ENCODE data around the gene BPIFA1.

Gene BPIFA1

DNA sequence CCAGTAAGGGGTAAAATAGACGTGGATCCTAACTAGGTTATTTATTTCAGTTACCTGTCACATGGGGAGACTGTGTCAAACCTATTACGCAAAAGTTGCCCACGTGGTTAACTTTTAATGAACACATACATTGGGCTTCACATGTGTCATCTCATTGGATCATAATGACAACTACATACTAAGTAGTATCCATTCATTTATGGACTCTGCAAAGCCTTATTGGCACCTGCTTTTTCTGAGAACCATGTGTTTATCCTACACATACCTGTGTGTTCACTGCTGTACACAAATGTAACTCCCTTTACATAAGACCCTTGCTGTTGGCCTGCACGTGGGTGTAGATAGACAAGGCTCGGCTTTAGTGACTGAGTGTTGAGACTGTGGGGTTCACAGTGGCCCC lies 5.1 kb downstream of the BPIFA1 start:
- no peak for DNase-seq

DNA sequence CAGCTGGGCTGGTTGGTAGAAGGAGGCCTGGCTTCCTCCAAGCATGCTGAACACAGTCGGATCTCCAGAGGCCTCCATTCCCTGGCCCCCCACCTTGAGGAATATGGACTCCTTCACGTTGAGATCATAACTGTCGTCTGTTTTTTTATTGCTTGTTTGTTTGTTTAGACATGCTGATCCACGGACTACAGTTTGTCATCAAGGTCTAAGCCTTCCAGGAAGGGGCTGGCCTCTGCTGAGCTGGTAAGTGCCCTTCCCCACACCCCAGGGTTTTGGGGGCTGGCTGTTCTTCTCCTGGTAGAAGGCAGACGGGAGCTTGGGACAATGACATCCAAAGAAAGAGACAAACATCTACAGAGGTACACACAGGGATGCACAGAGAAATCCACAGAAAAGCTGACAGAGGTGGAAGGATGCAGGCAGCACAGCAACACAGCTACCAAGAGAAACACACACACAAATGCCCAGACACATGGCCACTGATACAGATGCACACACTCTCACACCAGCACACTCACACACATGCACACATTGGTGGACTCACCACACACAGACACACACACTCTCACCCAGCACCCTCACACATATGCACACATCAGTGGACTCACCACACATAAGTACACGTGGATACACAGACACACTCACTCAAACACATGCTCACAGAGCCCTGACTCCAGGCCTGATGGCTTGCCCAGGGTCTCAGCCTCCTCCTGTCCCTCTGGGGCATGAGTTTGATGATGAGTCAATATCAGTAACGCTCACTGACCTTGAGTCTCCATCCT lies 6.7 kb downstream of the BPIFA1 start:
- no peak for DNase-seq

DNA sequence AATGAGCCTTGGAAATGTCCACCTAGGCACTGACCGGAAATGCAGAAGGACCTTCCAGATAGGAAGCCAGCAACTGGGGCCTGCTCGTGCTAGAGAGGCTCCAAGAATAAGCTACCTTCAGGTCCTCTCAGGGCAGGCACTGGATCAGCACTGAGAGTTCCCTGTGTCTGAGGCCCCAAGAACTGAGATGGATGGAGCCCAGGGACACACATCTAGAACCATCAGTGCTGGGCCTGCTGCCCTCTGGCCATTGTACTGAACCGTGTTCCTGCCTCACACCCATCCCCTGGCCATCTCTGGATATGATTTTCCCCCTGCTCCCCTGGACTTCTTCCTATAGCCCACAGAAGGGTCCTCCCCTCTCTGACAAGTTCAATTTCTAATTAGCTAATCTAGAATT lies 10.3 kb downstream of the BPIFA1 start:
- no peak for DNase-seq

DNA sequence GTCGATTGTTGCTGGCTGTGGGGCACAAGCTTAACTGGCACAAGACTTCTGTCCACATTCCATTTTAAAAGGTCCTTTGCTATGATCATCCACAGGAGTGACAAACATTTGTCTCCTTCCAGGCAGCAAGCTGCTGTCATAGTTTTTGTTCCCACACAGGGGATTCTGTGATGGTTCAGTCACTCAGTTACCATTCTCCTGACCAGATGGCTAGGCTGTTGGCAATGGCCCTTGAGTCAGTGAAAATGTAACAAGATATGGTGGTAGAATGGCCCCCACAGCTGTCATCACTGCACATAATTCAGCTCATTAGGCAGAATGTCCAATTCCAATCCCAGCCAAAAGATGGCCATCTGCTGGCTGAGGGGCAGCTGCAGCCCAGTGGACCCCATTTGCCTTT lies 13.7 kb downstream of the BPIFA1 start:
- no peak for DNase-seq

DNA sequence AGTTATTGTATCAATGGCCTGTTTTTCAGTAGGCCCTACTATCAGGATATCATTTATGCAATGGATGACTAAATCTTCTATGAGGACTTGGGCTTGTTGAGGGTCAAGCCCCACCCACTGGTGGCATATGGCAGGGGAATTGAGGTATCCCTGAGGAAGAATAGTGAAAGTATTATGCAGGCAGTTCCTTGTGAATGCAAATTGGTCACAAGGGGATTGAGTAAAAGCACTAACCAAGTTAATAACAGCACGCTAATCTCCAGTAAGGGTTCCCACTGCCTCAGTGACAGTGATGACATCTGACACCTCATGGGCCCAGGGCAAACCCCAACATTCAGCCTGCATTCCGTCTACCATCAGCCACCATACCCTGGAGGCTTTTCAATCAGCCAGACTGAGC lies 14.9 kb downstream of the BPIFA1 start:
- no peak for DNase-seq

DNA sequence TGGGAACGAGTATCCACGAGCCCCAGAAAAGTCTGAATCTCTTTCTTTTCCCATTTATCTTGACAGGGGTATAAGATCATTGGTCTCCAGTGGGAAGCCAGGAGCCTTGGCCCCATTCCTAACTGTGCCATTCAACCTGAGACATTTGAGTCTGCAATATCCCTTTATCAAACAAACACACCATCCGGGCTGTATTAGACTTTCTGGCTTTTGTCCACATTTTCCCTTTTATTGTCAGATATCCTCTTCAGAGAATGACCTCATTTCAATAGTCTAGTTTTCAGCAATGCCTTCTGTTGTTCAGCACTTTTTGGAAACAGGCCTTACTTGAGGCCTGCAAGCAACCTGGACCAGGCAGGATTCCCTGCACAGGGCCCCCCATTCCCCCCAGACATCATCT lies 15.7 kb downstream of the BPIFA1 start:
- DNase-seq = no peak

DNA sequence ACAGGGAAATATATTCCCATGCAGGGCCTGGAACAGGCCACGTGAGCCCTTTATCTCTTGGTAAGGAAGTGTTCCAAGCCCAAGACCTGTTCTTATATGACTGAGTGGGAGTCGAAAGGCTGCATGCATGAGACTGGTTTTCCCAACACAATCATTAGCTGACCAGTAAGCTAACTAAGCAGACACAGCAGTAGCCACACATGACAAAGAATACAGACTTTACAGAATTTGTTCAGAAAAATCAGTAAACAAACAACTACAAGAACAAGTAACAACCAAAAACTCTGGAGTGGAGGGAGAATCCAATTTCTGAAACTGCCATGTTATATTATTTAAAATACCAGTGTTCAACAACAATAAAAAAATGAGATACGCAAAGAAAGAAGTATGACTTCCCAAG lies 16.7 kb downstream of the BPIFA1 start:
- no peak for DNase-seq

DNA sequence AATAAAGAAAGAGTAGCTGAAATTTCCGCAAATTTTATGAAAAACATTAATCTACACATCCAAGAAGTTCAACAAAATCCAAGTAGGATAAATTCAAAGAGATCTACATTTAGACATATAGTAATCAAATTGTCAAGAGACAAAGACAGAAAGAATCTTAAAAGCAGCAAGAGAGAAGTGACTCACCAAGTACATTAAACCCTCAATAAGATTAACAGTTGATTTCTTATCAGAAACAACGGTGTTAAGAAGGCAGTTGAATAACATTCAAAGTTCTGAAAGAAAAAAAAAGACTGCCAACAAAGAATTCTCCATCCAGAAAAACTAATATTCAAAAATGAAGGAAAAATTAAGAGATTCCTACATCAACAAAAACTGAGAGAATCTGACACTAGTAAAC lies 19.2 kb downstream of the BPIFA1 start:
- DNase-seq = no peak

DNA sequence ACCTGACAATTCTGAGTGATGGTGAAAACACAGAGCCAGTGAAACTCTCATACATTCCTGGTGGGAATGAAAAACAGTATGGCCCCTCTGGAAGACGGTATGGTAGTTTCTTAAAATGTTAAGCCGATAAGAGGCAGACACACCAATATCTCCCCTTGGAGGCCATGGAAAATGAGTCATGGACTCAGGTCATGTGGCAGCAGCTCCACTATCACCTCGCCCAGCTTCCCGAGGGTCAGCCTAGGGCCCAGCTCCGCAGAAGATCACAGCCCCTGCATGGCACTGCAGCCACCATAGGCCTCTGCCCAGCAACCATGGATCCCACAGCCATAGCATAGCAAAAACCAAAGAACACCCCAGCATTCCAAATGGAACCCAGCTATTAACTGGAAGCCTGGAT lies 21.4 kb downstream of the BPIFA1 start:
- DNase-seq = no peak

DNA sequence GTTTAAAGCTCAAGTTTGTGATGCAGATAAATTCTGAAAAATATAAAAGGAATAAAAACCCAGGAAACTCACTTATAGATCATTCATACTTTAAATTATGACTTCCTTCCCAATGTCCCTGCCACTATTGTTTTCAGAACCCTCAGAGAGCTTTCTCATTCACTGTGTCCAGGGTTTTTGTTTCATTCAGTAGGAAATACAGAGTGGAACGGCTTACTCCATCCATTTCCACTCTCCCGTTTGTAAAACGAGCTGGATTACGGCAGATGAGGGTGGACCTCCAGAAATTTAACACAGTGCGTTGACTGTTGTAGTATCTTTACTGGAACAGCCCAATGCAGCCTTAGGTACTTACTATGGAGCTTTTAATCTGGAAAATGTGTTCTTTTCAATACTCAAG lies 23.6 kb downstream of the BPIFA1 start:
- no peak for DNase-seq

DNA sequence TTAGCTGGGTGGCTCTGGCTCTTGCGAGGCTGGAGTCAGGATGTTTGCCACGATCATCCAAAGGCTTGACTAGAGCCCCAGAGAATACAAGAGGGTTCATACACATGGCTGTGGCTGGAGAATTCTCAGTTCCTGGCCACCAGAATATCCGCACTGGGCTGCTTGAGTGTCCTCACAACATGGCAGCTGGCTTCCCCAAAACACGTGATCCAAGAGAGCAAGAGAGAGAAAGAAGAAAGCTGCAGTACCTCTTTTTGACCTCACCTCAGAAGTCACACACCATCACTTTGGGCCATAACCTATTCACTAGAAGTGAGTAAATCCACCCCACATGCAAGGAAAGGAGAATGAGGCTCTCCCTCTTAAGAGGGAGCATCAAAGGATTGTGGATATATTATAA lies 25.7 kb downstream of the BPIFA1 start:
- no peak for DNase-seq

DNA sequence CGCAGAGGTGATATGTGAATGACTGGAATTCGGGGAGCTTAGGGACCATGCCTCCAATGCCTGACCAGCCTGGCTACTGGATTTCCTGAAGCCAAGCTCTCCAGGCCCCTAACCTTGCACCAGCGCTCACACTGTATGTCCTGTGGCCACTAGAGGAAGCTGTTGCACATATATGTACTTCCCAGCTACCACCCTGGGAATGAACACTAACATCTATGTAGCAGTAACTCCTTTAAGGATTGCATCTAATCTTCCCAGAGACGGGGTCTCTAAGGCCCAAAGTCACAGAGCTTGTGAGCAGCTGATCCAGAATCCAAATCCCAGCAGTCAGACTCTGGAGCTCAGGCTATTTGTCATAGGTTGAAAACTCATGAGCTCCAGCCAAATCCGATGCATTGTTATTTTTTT lies 26.9 kb downstream of the BPIFA1 start:
- DNase-seq = peak; percentile 47 to 87

DNA sequence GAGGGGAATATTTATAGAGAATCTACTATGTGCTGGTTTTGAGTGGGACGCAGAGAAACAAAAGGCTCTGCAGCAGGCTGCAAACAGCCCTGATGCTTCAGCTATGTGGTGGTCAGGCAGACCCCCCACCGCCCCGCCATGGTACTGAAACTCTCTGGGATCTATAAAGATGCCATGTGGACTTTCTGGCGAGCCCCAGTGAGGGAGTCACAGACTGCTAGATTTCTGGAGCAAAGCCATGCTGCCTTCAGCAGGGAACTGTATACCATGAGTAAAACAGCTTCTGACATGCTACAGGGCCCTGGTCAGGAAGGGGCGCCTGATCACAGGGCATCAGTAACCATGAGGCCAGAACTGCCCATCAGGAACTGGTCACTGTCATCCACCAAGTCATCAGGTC lies 28.0 kb downstream of the BPIFA1 start:
- DNase-seq = peak in 1 of 2 donors; percentile 16

DNA sequence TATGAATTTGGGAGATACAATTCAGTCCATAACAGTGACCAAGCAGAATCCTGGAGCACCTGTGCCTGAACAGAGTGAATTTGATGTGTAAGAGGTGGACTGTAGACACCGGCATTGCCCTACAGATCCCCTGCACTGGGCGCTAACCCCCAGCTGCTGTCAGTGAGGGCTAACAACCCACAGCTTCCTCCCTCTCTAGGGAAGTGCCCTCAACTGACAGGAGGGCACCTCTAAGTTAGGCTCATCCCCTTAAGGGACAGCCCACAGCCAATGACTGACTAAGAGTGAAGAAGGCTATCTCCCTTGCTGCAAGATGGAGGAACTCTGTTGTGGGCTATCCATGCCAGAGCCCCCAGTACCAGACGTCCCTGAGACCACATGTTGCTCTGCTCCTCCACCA lies 31.9 kb downstream of the BPIFA1 start:
- no peak for DNase-seq

DNA sequence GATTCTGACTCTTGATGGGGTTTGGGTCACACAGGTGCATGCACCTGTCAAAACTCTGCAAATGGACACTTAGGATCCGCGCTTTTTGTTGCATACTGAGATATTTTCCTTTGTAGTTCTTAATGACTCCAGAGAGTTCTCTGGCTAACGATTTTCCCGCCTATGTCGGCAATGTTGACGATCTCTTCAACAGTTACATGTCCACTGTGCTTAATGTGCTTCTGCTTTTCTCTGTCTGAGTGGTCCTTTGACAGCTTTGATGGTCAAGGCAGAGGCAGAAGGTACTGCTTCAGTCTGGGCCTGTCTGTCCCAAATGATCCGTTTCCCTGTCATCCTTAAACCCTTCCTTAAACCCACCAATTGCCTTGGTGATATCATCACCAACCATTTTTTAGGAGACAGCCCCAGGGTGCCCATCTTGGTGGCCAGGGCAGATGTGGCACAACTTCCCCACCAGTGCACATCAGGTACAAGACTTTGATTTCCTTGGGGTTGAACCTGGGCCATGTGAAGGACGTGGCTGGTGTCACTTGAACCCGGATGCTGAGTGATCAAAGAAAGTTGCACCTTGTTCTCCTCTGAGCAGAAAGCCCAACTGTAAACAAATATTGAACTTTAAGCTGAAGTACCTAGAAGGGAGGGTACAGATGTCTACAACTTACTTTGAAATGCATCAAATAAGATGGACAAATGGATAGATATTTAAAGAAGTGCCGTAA lies 36.5 kb downstream of the BPIFA1 start:
- DNase-seq = no peak

DNA sequence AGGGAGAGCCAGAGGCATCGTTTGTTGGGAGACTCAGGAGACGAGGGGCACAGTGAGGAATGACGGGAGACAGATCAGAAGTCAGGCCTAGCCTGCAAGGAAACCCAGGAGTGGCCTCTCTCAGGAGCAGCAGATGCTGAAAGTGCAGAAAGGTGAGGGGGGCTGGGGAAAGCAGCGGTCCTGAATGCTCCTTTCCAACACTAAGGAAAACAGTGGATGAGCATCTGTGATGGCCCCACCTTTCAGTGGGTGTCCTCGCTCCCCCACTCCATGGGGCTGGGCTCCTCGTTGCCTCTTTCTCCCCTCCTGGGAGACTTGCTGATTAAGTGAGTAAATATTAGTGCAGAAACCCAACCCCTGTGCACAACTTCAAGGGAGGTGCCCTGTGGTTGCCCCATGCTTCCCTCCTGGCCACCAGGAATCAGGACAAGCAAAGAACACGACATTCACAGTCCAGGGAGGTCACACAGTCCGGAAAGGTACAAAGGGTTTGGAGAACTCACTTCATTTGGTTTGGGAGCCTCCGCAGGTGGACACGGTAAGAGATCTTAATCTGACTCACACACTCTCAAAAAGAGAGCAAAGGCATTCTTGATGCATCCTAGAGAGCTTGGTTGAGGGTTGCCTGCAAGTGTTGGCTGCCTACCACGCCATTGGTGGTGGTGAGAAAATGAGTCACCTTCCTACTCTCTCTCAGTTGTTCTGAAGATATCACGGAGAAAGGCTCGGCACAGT lies 37.5 kb downstream of the BPIFA1 start:
- no peak for DNase-seq

DNA sequence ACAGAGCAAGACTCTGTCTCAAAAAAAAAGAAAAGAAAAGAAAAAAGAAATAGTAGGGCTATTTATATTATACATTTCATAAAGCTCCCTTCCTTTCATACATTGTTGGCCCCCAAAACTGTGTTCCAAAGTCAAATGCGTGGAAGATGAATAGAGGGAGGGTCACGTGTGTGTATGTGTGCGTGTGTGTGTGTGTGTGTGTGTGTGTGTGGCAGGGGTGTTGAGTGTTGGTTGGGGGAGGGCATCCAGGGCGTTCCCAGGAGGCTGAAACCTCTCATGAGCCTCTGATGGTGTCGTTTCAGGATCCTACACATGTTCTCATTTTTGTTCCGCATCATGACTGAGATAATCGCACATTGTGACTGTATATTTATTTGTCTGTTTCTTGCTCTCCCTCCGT lies 39.4 kb downstream of the BPIFA1 start:
- DNase-seq = no peak

DNA sequence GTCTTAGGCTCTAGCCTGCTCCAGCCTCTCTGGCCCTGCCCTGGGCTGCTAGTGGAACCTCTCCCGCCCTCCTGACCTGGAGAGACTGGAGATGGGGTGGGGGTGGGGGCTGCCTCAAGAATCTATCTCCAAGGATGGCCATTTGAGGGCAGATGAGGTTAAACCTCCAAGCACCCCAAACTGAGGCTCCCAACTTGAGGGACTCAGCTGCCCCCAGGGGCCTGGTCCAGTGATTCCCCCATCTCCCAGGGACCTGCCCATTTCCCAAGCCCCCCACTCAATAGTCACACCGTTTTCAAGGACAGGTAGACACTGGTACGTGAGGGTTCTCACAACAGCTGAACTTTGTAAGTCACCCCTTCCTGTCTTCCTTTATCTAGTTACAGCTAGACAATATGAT lies 40.1 kb downstream of the BPIFA1 start:
- DNase-seq = no peak

DNA sequence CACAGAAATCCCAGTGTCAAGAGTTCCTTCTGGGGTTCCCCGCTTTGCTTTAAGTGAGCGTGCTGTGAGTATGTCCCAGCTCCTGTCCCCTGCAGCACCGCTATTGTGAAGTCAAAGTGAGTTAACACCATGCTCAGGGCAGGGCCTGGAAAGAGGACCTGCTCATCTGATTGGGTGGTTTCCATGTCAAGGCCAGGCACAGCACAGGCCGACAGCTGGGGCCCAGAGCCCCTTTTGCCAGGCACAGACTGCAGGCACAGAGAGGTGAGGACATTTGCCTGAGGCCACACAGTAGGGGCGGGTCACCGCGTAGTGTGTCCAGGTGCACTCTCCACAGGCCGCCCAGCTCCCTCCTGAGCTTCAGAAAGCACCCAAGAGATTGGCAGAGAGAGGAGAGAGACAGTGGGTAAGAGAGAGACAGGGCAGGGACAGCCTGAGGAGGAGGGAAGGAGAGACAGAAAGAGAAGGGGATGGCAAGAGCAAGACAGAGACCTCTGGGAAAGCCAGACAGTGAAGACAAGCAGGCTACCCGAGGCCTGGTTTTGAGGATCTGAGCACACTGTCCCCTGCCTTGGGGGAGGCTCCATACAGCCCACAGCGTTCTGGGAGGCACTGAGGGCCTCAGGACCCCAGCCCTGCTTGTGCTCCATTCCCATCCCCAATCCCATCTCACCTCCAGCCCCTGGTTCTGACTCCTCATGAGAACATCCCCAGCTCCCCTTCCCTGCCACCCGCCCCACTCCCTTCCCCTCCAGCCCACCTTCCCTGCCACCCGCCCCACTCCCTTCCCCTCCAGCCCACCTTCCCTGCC lies 40.7 kb downstream of the BPIFA1 start:
- no peak for DNase-seq

DNA sequence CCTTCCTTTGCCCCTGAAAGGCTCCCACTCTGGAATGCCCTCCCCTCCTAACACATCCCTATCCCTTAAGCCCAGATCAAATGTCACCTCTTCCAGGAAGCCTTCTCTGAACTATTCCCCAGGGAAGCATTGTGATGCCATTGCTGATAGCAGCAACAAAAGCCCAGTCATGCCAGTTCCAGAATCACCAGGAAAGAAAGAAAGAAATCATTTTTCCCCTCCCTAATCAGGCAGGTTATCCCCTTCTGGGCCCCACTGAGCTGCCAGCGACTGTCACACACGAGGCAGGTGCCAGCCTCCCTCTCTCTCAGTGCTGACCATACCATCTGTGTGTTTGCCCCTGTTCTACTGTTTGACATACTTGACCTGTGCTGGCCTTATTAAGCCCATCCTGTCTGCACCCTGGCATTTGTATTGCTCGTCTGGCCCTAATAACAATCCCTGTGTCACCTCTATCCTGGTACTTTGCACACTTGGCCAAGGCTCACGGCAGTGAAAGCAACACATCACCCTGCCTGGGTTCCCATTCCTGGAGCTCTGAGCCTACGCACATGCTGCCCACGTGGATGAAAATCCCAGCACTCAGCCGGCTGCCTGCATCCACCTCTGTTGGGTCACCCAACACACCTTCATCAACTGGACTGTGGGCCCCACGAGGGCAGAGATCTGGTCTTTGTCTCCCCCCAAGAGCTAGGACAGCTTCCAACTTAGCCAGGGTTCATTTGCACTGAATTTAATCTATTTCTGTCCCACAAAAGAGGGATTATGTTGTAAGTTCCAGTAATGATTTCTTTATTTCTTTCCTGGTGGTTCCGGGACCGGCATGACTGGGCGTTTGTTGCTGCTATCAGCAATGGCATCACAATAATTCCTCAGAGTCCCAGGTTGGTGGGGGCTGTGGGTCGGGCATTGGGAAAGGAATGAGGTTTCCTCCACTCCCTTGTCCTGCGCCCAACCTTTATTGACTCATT lies 42.0 kb downstream of the BPIFA1 start:
- DNase-seq = no peak

DNA sequence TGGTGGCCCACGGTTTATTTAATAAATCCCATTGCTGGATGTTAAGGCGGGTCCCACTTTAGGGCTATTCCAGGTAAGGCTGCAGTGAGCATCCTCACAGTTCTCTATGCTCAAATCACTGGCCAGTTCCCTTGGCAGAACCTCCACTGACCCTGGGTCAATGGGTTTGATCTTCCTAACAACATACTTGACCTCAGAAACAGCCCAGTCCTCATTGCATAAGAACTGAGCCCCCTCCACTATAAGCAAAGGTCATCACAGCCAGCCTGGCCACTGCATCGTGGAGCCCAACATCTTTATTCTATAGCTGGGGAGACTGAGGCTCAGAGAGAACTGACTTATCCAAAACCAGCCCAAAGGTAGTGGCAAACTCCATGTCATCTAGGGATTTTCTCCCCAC lies 42.9 kb downstream of the BPIFA1 start:
- no peak for DNase-seq
